ENCODE data around the gene AP2A1.

DNA sequence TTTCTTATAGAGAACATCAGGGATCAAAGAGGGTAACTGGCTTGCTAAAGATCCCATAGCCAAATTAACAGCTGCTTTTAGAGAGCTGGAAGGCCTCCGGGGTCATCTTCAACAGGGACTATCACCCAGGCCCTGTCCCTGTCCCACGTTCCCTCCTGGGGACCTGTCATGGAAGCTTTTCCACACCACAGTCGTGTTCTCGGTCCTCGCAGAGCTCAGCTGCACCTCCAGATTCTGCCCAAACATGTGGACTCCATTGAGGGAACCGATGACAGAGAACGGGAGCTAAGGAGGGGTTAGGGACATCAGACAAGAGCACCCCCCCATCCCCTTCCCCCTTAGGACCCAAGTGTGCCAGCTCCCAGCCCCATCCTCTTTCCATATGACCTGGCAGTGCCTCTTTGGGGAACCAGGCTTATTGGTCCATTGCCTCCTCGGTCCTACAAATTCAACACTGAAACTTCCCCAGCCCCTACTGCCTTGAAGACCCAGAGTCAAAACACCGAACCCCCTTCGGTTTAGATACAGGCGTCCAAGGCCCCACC lies 45.7 kb downstream of the AP2A1 start:
- TF ChIP-seq, protein P1, sequence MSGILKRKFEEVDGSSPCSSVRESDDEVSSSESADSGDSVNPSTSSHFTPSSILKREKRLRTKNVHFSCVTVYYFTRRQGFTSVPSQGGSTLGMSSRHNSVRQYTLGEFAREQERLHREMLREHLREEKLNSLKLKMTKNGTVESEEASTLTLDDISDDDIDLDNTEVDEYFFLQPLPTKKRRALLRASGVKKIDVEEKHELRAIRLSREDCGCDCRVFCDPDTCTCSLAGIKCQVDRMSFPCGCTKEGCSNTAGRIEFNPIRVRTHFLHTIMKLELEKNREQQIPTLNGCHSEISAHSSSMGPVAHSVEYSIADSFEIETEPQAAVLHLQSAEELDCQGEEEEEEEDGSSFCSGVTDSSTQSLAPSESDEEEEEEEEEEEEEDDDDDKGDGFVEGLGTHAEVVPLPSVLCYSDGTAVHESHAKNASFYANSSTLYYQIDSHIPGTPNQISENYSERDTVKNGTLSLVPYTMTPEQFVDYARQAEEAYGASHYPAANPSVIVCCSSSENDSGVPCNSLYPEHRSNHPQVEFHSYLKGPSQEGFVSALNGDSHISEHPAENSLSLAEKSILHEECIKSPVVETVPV (CRISPR knock-in tag; IDR thresholded peaks at IDR 0.05), result no peak
- TF ChIP-seq ESRRG (CRISPR knock-in tag; IDR thresholded peaks at IDR 0.05) (no peak), SNAI2 (CRISPR knock-in tag; IDR thresholded peaks at IDR 0.05) (no peak)

Measured in SK-N-SH treated with all-trans-retinoic acid at 6 μM for 48 hours (cell line).